Fibroblast of lung (primary cell): Measurements from ENCODE around the gene C15orf61. TPM values are rescaled to one million over a fixed set of nuclear protein-coding genes. Genes with fewer than 3 reads are reported as not detected.

Experiments
- DNase-seq, 2 donors: peaks; one replicate each; pipeline versions ENCODE4 v3.0.0 to v3.0.0-alpha.2; 2010; ENCODE audit warnings: low read depth in 2 of 2
- H2AFZ ChIP-seq: 2 replicates; pipeline ENCODE4 v1.5.1; 2012; ENCODE audit warnings: low read length, control low read depth, inconsistent platforms
- H3K27ac ChIP-seq: 2 replicates; pipeline ENCODE4 v1.5.1; 2011; ENCODE audit warnings: low read length, control low read depth; ENCODE audit not compliant: insufficient read depth
- H3K27me3 ChIP-seq: 2 replicates; pipeline ENCODE4 v1.5.1; 2011; ENCODE audit warnings: mild to moderate bottlenecking, low read length; ENCODE audit not compliant: control insufficient read depth, insufficient read depth
- H3K36me3 ChIP-seq: 2 replicates; pipeline ENCODE4 v1.5.1; 2011; ENCODE audit warnings: low read length; ENCODE audit not compliant: control insufficient read depth, insufficient read depth
- H3K4me1 ChIP-seq: 2 replicates; pipeline ENCODE4 v1.5.1; 2011; ENCODE audit warnings: low read length; ENCODE audit not compliant: control insufficient read depth, insufficient read depth; ENCODE audit errors: extremely low read depth
- H3K4me2 ChIP-seq: 2 replicates; pipeline ENCODE4 v1.5.1; 2011; ENCODE audit warnings: low read length, control low read depth; ENCODE audit not compliant: insufficient read depth; ENCODE audit errors: extremely low read depth
- H3K4me3 ChIP-seq, 4 experiments: fragments of 200-600 bp in 1 of 4; sonication (generic) in 1 of 4; replicated peaks in 1 of 4; 2 replicates each; pipeline ENCODE4 v1.5.1; 2011 to 2016; ENCODE audit warnings: low read length in 4 of 4, low read depth in 3 of 4, mild to moderate bottlenecking in 3 of 4, control low read depth in 2 of 4, inconsistent platforms in 1 of 4, mixed read lengths in 1 of 4; ENCODE audit not compliant: insufficient read depth in 1 of 4; ENCODE audit errors: control extremely low read depth in 1 of 4
- H3K79me2 ChIP-seq: 2 replicates; pipeline ENCODE4 v1.5.1; 2012; ENCODE audit warnings: mild to moderate bottlenecking, low read length, inconsistent platforms; ENCODE audit not compliant: control insufficient read depth, insufficient read depth
- H3K9ac ChIP-seq: 2 replicates; pipeline ENCODE4 v1.5.1; 2011; ENCODE audit warnings: mild to moderate bottlenecking, low read length, control low read depth; ENCODE audit not compliant: insufficient read depth
- H3K9me3 ChIP-seq: 2 replicates; pipeline ENCODE4 v1.5.1; 2012; ENCODE audit warnings: low read depth, low read length; ENCODE audit not compliant: control insufficient read depth, insufficient read depth
- H4K20me1 ChIP-seq: 2 replicates; pipeline ENCODE4 v1.5.1; 2011; ENCODE audit warnings: low read length; ENCODE audit not compliant: control insufficient read depth, insufficient read depth; ENCODE audit errors: extremely low read depth
- CTCF ChIP-seq, 2 donors: IDR thresholded peaks in 1 of 2; conservative IDR thresholded peaks in 1 of 2; 1 replicate in 1 of 2; 2 replicates in 1 of 2; pipeline ENCODE4 v1.5.1; 2011 to 2012; ENCODE audit warnings: low read length in 2 of 2, control low read depth in 1 of 2, inconsistent platforms in 1 of 2, low read depth in 1 of 2, mild to moderate bottlenecking in 1 of 2
- EZH2 ChIP-seq: IDR thresholded peaks from 2 replicates; pipeline ENCODE4 v1.5.1; 2012; ENCODE audit warnings: low read length, control low read depth, mild to moderate bottlenecking; ENCODE audit errors: missing control alignments
- polyA plus RNA-seq, 2 donors: library from polyadenylated mRNA; depleted of rRNA in 1 of 2; stranded (reverse) in 1 of 2; unstranded in 1 of 2; fragments of >200 nt; gene quantifications; 2 replicates each; pipeline ENCODE4 v1.2.1, GENCODE V29; 2011 to 2012; ENCODE audit warnings: missing spikeins in 1 of 2
- total RNA-seq: library from RNA; depleted of rRNA; stranded (reverse); fragments of >200 nt; gene quantifications from 2 replicates; pipeline ENCODE4 v1.2.1, GENCODE V29; 2014

The C15orf61 gene
- total and polyA plus RNA-seq, 2 donors (not counting 1 experiment from before 2014, with no cell fraction given) = 2.5 to 4.6 TPM

GRCh38 chr15:67520321-67521028 is 456 bp upstream of the C15orf61 start:
- peak in 1 of 2 donors; percentile 40 for DNase-seq

DNA sequence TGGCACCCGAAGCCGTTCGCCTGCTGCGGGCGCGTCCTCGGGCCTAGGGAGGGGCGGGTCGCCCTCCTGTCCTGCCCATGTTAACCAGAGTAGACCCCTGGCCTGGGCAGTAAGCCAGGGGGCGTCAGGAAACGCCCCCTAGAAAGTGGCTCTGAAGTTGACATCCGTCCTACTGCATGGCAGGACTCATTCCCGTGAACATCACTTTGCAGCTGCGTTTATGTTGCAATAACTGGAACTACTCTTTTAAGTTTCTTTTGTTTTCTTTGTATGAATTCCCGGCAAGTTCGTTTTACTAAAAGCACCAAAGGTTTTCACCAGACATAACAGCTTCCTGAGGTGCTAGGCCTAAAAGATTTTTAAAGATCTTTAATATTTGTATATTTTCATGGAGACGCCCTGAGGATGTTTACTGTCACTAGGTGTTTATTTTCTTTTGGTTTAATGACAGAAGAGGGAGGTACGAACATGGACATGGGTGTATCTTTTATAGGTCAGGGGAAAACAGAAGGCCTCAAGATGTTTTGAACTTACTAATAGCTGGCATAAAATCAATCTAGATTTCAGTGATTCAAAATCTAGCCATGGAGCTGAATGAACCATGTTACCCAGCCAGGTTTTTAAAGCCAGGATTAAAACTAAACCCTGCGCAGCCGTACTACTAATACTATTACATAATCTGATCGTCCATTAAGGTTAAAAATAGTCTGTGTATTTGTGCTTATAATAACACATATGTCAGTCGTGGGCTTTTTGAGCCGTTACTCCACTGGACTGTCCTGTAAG is 1.0 kb downstream of the C15orf61 start:
- Histone ChIP-seq H3K27ac (peak overlapping the region; percentile 94), H3K79me2 (peaks cover 32% of the 10 kb centered on the region)
- peak; percentile 44 to 64 for DNase-seq

More at GRCh38 chr15:67520321-67521028, 456 bp upstream of the C15orf61 start:
- Histone ChIP-seq H3K27me3 (no peaks in the 10 kb centered on the region), H3K9me3 (no peaks in the 10 kb centered on the region), H3K4me1 (peaks cover 5% of the 10 kb centered on the region), H3K79me2 (peaks cover 31% of the 10 kb centered on the region), H2AFZ (peak overlapping the region; percentile 96), H3K27ac (peak overlapping the region; percentile 65), H3K9ac (peak overlapping the region; percentile 86), H3K36me3 (no peaks in the 10 kb centered on the region), H4K20me1 (no peaks in the 10 kb centered on the region), H3K4me2 (peak overlapping the region; percentile 92), H3K4me3 (peak overlapping the region; percentile 65 to 87 (median 78))
- TF ChIP-seq EZH2 (no peak), CTCF (conservative IDR thresholded peaks at IDR 0.05 in 1 of 2, IDR thresholded peaks at IDR 0.05 in 1 of 2; ENCODE audit: low read depth in 1 of 2, low read length in 2 of 2) (no peak)

More for the DNA sequence above, 1.0 kb downstream of the C15orf61 start:
- peak overlapping the region; percentile 92 for H3K4me2 ChIP-seq
- H3K9ac ChIP-seq = peak overlapping the region; percentile 86
- H3K36me3 ChIP-seq = no peaks in the 10 kb centered on the region
- H3K9me3 ChIP-seq = no peaks in the 10 kb centered on the region
- no peaks in the 10 kb centered on the region for H3K27me3 ChIP-seq
- H2AFZ ChIP-seq = peak overlapping the region; percentile 94
- no peaks in the 10 kb centered on the region for H4K20me1 ChIP-seq
- H3K4me3 ChIP-seq = peak overlapping the region; percentile 81 to 95 (median 86)
- H3K4me1 ChIP-seq = peaks cover 5% of the 10 kb centered on the region
- TF ChIP-seq EZH2 (no peak), CTCF (conservative IDR thresholded peaks at IDR 0.05 in 1 of 2, IDR thresholded peaks at IDR 0.05 in 1 of 2; ENCODE audit: low read depth in 1 of 2, low read length in 2 of 2) (no peak)
